Measurements from ENCODE around the gene SON.

DNA sequence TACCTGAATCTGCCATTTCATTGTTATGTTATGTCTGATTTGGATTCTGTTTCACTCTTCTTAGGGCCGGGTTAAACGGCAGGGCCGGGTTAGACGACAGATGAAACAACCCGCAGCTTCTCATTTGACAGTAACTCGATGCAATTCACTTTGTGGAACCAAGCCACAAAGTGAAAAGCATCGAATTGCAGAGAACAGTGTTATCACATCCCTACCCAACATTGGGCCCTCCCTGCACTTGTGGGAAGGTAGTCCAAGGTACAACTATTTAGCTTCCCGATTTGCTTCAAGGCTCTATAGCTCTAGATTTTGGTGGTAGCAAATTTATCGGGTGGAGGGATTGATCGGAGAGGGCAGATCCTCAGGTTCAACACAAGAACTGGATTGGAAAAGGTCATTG, 17.0 kb downstream of the SON start:
- TF ChIP-seq GATA3 (IDR thresholded peaks at IDR 0.05; ENCODE audit: low read depth, low read length) (no peak), GATA2 (IDR thresholded peaks at IDR 0.05; ENCODE audit: low read depth, low read length) (no peak)

All from SH-SY5Y (cell line).